ENCODE data around the gene CHSY1. TPM values are rescaled to one million over a fixed set of nuclear protein-coding genes. Genes with fewer than 3 reads are reported as not detected.

The CHSY1 gene
- total RNA-seq, 1 donor from 2014 or later, result 46.7 TPM

- Mint-ChIP-seq H3K27me3 (ENCODE audit: low read depth) (peaks cover 2% of the 10 kb centered on the region), H3K4me3 (no peak overlapping the region), H3K27ac (ENCODE audit: unreplicated experiment) (no peak overlapping the region), H3K36me3 (ENCODE audit: low read depth) (peaks cover 3% of the 10 kb centered on the region), H3K4me1 (peaks cover 10% of the 10 kb centered on the region), H3K9me3 (peaks cover 6% of the 10 kb centered on the region)
- no peak for TF ChIP-seq CTCF (conservative IDR thresholded peaks at IDR 0.05)
- no peak for DNase-seq (ENCODE audit: low read depth, low spot score)
Observed at GRCh38 chr15:101132390-101133180, 119.3 kb downstream of the CHSY1 start.

- no peak overlapping the region for H3K27ac Mint-ChIP-seq (ENCODE audit: unreplicated experiment)
- no peak for DNase-seq (ENCODE audit: low read depth, low spot score)
- no peak overlapping the region for H3K4me3 Mint-ChIP-seq
Observed at GRCh38 chr15:101131489-101132389, 120.1 kb downstream of the CHSY1 start.

GRCh38 chr15:101129851-101130380, 121.9 kb downstream of the CHSY1 start:
- Mint-ChIP-seq H3K4me3 (no peak overlapping the region), H3K4me1 (peaks cover 9% of the 10 kb centered on the region), H3K9me3 (peaks cover 4% of the 10 kb centered on the region), H3K36me3 (ENCODE audit: low read depth) (peaks cover 3% of the 10 kb centered on the region), H3K27me3 (ENCODE audit: low read depth) (peaks cover 2% of the 10 kb centered on the region), H3K27ac (ENCODE audit: unreplicated experiment) (no peak overlapping the region)
- no peak for DNase-seq (ENCODE audit: low read depth, low spot score)
- no peak for TF ChIP-seq CTCF (conservative IDR thresholded peaks at IDR 0.05)

More at GRCh38 chr15:101131489-101132389, 120.1 kb downstream of the CHSY1 start:
- peaks cover 12% of the 10 kb centered on the region for H3K4me1 Mint-ChIP-seq
- H3K9me3 Mint-ChIP-seq, result peaks cover 6% of the 10 kb centered on the region
- no peak for TF ChIP-seq CTCF (conservative IDR thresholded peaks at IDR 0.05)
- peaks cover 2% of the 10 kb centered on the region for H3K27me3 Mint-ChIP-seq (ENCODE audit: low read depth)
- peaks cover 3% of the 10 kb centered on the region for H3K36me3 Mint-ChIP-seq (ENCODE audit: low read depth)

- Mint-ChIP-seq H3K4me1 (peaks cover 16% of the 10 kb centered on the region), H3K9me3 (no peaks in the 10 kb centered on the region), H3K4me3 (no peak overlapping the region), H3K36me3 (ENCODE audit: low read depth) (peaks cover 3% of the 10 kb centered on the region), H3K27ac (ENCODE audit: unreplicated experiment) (peak overlapping the region; percentile 38), H3K27me3 (ENCODE audit: low read depth) (peaks cover 2% of the 10 kb centered on the region)
- no peak for TF ChIP-seq CTCF (conservative IDR thresholded peaks at IDR 0.05)
- DNase-seq (ENCODE audit: low read depth, low spot score), result no peak
Observed at GRCh38 chr15:101128221-101129015, 123.4 kb downstream of the CHSY1 start.
